ENCODE measurements around the gene SGTB.
"Not testable (repeated sequence)": the region's sequence is repeated elsewhere in the genome, so short reads cannot be mapped to it uniquely, and the experiment has no call there.

SGTB gene

GRCh38 chr5:65654713-65655112 is 67.2 kb downstream of the SGTB start:
- no peak for DNase-seq

GRCh38 chr5:65651144-65651543 is 70.8 kb downstream of the SGTB start:
- no peak for DNase-seq

DNA sequence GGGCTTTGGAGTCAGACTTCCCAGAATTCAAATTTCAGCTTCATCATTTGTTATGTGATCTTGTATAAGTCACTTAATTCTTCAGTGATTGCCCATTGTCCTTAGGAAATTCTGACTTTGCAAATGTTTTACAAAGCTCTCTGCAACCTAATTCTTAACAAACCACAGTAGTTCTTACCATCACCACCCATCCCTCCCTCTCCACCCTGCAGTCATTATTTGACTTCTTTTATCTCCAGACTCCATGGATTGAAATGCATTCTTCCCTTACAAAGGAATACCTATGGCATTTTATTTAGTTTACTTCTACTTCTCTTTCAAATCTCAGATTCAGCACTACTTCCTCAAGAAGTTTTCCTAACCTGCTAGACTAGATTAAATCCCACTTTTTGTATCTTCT is 74.0 kb downstream of the SGTB start:
- no peak for DNase-seq

DNA sequence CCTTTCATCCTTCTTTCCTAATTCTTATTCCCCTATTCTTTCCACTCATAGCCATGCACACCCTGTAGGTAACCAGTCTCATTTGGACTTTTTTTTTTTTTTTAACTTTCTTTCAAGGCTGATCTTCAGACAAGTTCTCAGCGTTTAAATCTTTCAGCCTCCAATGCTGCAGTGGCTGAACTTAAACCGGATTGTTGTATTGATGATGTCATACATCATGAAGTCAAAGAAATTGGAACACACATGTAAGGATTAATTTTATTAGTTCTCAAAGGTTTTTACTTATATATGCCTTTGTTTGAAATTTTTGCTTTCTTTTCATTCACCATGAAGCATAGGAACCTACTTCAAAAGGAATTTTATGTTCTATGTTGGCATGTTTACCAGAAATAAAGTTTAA is 75.0 kb downstream of the SGTB start:
- no peak for DNase-seq

DNA sequence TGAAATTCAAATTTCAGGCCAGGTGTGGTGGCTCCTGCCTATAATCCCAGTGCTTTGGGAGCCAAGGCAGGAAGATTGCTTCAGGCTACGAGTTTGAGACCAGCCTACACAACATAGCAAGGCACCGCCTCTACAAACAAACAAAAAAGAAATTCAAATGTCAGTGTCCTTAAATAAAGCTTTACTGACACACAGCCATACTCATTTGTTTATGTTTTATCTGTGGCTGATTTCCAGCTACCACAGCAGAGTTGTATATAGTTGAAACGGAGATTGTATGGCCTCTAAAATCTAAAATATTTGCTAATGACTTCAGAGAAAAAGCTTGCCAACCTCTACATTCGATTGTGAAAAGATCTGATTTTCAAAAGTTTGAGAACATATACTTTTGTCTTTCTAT is 81.7 kb downstream of the SGTB start:
- DNase-seq = no peak

DNA sequence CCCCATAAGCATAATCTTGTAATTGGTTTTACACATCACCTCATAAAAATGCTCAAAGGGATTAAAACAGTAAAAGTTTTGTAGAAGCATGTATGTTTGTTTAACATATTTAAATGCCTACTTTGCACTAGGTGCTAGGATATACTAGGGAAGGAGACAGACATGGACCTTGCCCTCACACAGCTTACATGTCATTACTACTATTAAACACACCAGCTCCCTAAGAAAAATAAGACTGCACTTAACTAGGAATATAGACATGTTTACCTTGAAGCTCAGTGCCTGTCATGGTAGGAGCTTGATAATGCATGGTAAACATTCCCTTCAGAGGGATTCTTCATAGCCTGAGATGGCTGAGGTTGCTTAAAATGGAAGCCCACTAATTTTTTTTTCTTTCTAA is 90.9 kb downstream of the SGTB start:
- DNase-seq = no peak

DNA sequence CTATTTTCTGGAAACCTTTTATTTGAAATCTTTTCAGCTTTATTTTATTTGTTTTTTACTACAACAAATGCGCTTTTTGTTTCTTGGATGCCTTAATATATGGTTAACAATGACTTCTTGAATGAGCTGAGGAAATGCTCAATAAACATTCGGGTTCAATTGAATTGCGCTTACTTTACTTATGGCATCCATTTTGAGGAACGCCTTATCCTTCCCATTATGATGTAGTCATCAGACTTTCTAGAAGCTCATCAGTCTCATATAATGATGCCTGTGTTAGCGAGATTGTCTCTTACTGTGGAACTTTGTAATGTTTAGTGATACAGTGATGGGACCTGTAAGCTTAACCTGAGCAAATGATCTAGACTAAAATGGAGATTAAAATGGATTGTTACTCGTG is 96.2 kb downstream of the SGTB start:
- DNase-seq = peak; percentile 1

- peak; percentile 99 for DNase-seq
Measured at GRCh38 chr5:65624571-65625555, 97.0 kb downstream of the SGTB start, which contains the start of the genes SHLD3 and TRAPPC13. Gene SHLD3, plus strand, starts transcription at chr5:65625027. Its CDS starts 4,561 bp downstream, at chr5:65629588. Gene TRAPPC13, plus strand, starts transcription at chr5:65625027. Its CDS starts 34 bp downstream, at chr5:65625061.

- peak; percentile 98 for DNase-seq
Measured at GRCh38 chr5:65624025-65624570, 97.8 kb downstream of the SGTB start, which contains the start of gene TRIM23. Gene TRIM23, minus strand, starts transcription at chr5:65624333. Its CDS starts 59 bp downstream, at chr5:65624274.

- no peak for DNase-seq
Measured at GRCh38 chr5:65623482-65623881, 98.4 kb downstream of the SGTB start.

DNA sequence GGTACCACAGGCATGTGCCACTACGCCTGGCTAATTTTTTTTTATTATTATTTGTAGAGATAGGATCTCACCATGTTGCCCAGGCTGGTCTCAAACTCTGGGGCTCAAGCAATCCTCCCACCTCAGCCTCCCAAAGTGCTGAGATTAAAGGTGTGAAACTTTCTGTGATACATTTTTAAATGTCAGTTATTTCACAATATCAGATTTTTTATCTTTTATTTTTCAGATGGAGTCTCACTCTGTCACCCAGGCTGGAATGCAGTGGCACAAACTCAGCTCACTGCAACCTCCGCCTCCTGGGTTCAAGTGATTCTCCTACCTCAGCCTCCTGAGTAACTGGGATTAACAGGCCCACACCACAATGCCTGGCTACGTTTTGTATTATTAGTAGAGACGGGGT is 99.9 kb downstream of the SGTB start:
- not testable (repeated sequence) for DNase-seq

DNA sequence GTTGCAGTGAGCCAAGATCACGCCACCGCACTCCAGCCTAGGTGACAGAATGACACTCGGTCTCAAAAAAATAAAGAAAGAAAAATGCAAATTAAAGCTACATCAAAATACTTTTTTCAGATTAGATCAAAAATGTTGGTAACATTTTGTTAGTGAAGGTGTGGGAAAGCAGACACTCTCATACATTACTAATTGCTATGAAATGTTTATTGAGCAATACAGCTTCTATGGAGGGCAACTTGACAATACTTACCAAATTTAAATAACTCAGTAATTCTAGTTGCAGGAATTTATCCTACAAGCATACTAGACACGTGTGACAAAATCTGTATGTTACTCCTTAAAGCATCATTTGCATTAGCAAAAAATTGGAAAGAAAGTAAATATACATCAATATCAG is 101.9 kb downstream of the SGTB start:
- DNase-seq = no peak

Data from retina (tissue), 1 donor.